Tibial nerve (tissue), 3 donors: Measurements from ENCODE around the gene NAP1L3.

ENCODE experiments used
- CTCF ChIP-seq, 5 experiments: fragments of 200-600 bp in 3 of 5; fragments of 450-650 bp in 2 of 5; sonication (generic) in 3 of 5; IDR thresholded peaks; one replicate each; pipeline ENCODE4 v1.5.1; 2016 to 2019; ENCODE audit warnings: antibody characterized with exemption in 5 of 5, mild to moderate bottlenecking in 3 of 5, moderate library complexity in 2 of 5
- POLR2A ChIP-seq, 2 donors: fragments of 450-650 bp; IDR thresholded peaks; one replicate each; pipeline ENCODE4 v1.6.1; 2017; ENCODE audit warnings: antibody characterized with exemption in 2 of 2, mild to moderate bottlenecking in 2 of 2, moderate library complexity in 2 of 2

DNA sequence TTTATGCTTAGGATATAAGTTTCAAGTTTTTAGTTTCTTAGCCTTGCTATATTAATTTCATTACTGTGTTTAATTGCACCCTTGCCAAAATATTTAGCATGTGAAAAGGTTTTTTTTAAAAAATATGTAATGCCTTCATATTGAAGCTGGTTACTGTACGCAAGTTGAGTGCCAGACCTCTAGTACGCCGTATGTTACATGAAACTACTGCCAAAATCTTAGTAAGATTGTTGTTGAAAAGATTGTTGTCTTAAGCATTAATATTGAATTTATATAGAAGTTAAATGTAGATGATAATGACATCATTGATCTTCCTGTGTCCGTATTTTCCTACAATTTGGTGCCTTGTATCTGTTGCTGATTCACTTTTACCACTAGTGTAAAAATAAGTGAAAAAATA, 37.7 kb upstream of the NAP1L3 start:
- TF ChIP-seq CTCF (IDR thresholded peaks at IDR 0.05) (no peak), POLR2A (IDR thresholded peaks at IDR 0.05) (no peak)
